ENCODE measurements around the gene C1orf21.

The C1orf21 gene

GRCh38 chr1:184424157-184424556, 37.3 kb downstream of the C1orf21 start:
- no peaks in the 10 kb centered on the region for H3F3A ChIP-seq (ENCODE audit: low read depth)
- TF ChIP-seq CTCF (conservative IDR thresholded peaks at IDR 0.05; ENCODE audit: low read length) (no peak), EZH2phosphoT487 (IDR thresholded peaks at IDR 0.05; ENCODE audit: borderline replicate concordance) (no peak)
- no peaks in the 10 kb centered on the region for H3K9me2 ChIP-seq (replicated peaks; ENCODE audit: low read depth, low read length)
- no peaks in the 10 kb centered on the region for H3K27me3 ChIP-seq (ENCODE audit: insufficient read depth, low read length, poor library complexity, severe bottlenecking)
- no peak overlapping the region for H2AFZ ChIP-seq (ENCODE audit: low read length)
- no peaks in the 10 kb centered on the region for H3K36me3 ChIP-seq (ENCODE audit: insufficient read depth, low read length)
- no peak overlapping the region for H3K4me3 ChIP-seq (ENCODE audit: low read length, poor library complexity, severe bottlenecking)
- peaks cover 23% of the 10 kb centered on the region for H3K4me1 ChIP-seq (ENCODE audit: insufficient read depth, low read length, poor library complexity, severe bottlenecking)
- no peak overlapping the region for H3K4me2 ChIP-seq (ENCODE audit: low read depth, low read length, poor library complexity, severe bottlenecking)
- H3K9ac ChIP-seq (ENCODE audit: low read depth, low read length, poor library complexity, severe bottlenecking): no peak overlapping the region
- H3K79me2 ChIP-seq (ENCODE audit: insufficient read depth, low read length): peaks cover 12% of the 10 kb centered on the region
- no peaks in the 10 kb centered on the region for H4K20me1 ChIP-seq (ENCODE audit: insufficient read depth, low read length, poor library complexity, severe bottlenecking)
- no peaks in the 10 kb centered on the region for H3K9me3 ChIP-seq (ENCODE audit: insufficient read depth, low read depth, low read length)

GRCh38 chr1:184424945-184425344, 38.1 kb downstream of the C1orf21 start:
- no peaks in the 10 kb centered on the region for H3F3A ChIP-seq (ENCODE audit: low read depth)
- H3K36me3 ChIP-seq (ENCODE audit: insufficient read depth, low read length): no peaks in the 10 kb centered on the region
- TF ChIP-seq CTCF (conservative IDR thresholded peaks at IDR 0.05; ENCODE audit: low read length) (no peak), EZH2phosphoT487 (IDR thresholded peaks at IDR 0.05; ENCODE audit: borderline replicate concordance) (no peak)
- H2AFZ ChIP-seq (ENCODE audit: low read length): no peak overlapping the region
- no peaks in the 10 kb centered on the region for H4K20me1 ChIP-seq (ENCODE audit: insufficient read depth, low read length, poor library complexity, severe bottlenecking)
- peaks cover 15% of the 10 kb centered on the region for H3K4me1 ChIP-seq (ENCODE audit: insufficient read depth, low read length, poor library complexity, severe bottlenecking)
- no peak overlapping the region for H3K4me2 ChIP-seq (ENCODE audit: low read depth, low read length, poor library complexity, severe bottlenecking)
- no peaks in the 10 kb centered on the region for H3K9me2 ChIP-seq (replicated peaks; ENCODE audit: low read depth, low read length)
- no peak overlapping the region for H3K9ac ChIP-seq (ENCODE audit: low read depth, low read length, poor library complexity, severe bottlenecking)
- no peaks in the 10 kb centered on the region for H3K27me3 ChIP-seq (ENCODE audit: insufficient read depth, low read length, poor library complexity, severe bottlenecking)
- no peak overlapping the region for H3K4me3 ChIP-seq (ENCODE audit: low read length, poor library complexity, severe bottlenecking)
- H3K9me3 ChIP-seq (ENCODE audit: insufficient read depth, low read depth, low read length): no peaks in the 10 kb centered on the region
- peaks cover 12% of the 10 kb centered on the region for H3K79me2 ChIP-seq (ENCODE audit: insufficient read depth, low read length)

GRCh38 chr1:184425449-184426277, 38.8 kb downstream of the C1orf21 start:
- Histone ChIP-seq H4K20me1 (ENCODE audit: insufficient read depth, low read length, poor library complexity, severe bottlenecking) (no peaks in the 10 kb centered on the region), H3K4me1 (ENCODE audit: insufficient read depth, low read length, poor library complexity, severe bottlenecking) (peaks cover 10% of the 10 kb centered on the region), H3K4me3 (ENCODE audit: low read length, poor library complexity, severe bottlenecking) (no peak overlapping the region), H3K9ac (ENCODE audit: low read depth, low read length, poor library complexity, severe bottlenecking) (no peak overlapping the region), H2AFZ (ENCODE audit: low read length) (no peak overlapping the region), H3K27me3 (ENCODE audit: insufficient read depth, low read length, poor library complexity, severe bottlenecking) (no peaks in the 10 kb centered on the region), H3F3A (ENCODE audit: low read depth) (no peaks in the 10 kb centered on the region), H3K36me3 (ENCODE audit: insufficient read depth, low read length) (no peaks in the 10 kb centered on the region), H3K9me2 (replicated peaks; ENCODE audit: low read depth, low read length) (no peaks in the 10 kb centered on the region), H3K9me3 (ENCODE audit: insufficient read depth, low read depth, low read length) (no peaks in the 10 kb centered on the region), H3K4me2 (ENCODE audit: low read depth, low read length, poor library complexity, severe bottlenecking) (no peak overlapping the region), H3K79me2 (ENCODE audit: insufficient read depth, low read length) (peaks cover 11% of the 10 kb centered on the region)
- TF ChIP-seq CTCF (conservative IDR thresholded peaks at IDR 0.05; ENCODE audit: low read length) (no peak), EZH2phosphoT487 (IDR thresholded peaks at IDR 0.05; ENCODE audit: borderline replicate concordance) (no peak)
